Progenitor cell of endocrine pancreas (in vitro differentiated cells): ENCODE data around the gene ASXL1. TPM values are rescaled to one million over a fixed set of nuclear protein-coding genes. Genes with fewer than 3 reads are reported as not detected.

Experiments
- DNase-seq: peaks from one replicate; pipeline ENCODE4 v3.0.0; 2021; ENCODE audit warnings: low spot score; ENCODE audit not compliant: unreplicated experiment
- H3K27ac Mint-ChIP-seq: 2 replicates; pipeline ENCODE4 v1.8.0; 2021; ENCODE audit warnings: mild to moderate bottlenecking, moderate library complexity, mixed read lengths
- H3K27me3 Mint-ChIP-seq: 2 replicates; pipeline ENCODE4 v1.8.0; 2021; ENCODE audit warnings: mixed read lengths
- H3K36me3 Mint-ChIP-seq: 2 replicates; pipeline ENCODE4 v1.8.0; 2022; ENCODE audit warnings: mixed read lengths; ENCODE audit not compliant: insufficient read depth
- H3K4me1 Mint-ChIP-seq: 2 replicates; pipeline ENCODE4 v1.8.0; 2021; ENCODE audit warnings: low read depth, mixed read lengths
- H3K4me3 Mint-ChIP-seq: 2 replicates; pipeline ENCODE4 v1.8.0; 2021; ENCODE audit warnings: low read depth, mild to moderate bottlenecking, moderate library complexity, mixed read lengths
- H3K9me3 Mint-ChIP-seq: 2 replicates; pipeline ENCODE4 v1.8.0; 2021; ENCODE audit warnings: low read depth, mixed read lengths
- total RNA-seq: library from RNA; stranded (reverse); gene quantifications from 2 replicates; pipeline ENCODE4 v1.2.1, GENCODE V29; 2021
- TF ChIP-seq, protein P1 (sequence below): fragments of 200-600 bp; sonication (generic); IDR thresholded peaks from one replicate; pipeline ENCODE4 v1.5.0; 2021; ENCODE audit warnings: antibody characterized with exemption, mild to moderate bottlenecking; ENCODE audit not compliant: unreplicated experiment

Gene ASXL1
- total RNA-seq, 1 donor from 2014 or later: 201 TPM

DNA sequence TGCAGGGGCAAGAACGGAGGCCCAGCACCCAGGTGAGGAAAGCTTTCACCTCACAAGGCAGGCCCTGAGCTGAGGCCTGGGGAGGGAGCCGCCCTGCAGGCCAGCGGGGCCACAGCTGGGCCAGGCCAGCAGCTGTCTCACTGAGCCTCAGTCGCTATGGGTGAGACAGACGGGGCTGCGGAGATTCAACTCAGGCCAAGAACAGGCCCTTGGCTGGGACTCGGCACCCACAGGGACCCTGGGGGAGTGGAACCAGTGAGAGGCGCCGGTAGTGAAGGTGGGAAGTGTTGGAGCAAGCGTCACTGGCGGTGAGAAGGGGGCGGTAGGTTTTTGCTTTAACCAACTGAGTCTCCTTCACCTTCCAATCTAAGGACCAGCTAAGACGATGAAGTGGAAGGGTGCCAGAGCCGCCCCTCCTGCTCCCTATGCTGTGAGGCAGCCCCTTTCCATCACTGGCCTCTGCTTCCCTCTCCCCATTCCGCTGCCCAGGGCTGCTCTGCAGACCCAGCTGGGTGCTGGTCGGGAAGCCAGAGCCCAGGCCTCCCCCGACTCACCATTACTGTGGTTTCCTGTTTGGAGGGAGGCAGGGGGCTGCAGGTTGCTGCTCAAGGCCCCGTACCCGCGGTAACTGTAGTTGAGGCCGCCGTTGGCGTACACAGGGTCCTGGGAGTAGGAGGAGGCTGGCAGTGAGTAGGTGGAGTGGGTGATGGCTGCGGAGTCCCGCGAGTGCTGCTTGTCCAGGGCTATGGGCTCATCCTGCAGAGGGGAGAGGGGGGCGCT is 93.7 kb downstream of the ASXL1 start:
- Mint-ChIP-seq H3K9me3 (no peaks in the 10 kb centered on the region), H3K27me3 (no peaks in the 10 kb centered on the region), H3K27ac (peak overlapping the region; percentile 67), H3K4me3 (no peak overlapping the region), H3K4me1 (peaks cover 9% of the 10 kb centered on the region), H3K36me3 (peaks cover 17% of the 10 kb centered on the region)
- no peak for DNase-seq
- TF ChIP-seq, protein P1, sequence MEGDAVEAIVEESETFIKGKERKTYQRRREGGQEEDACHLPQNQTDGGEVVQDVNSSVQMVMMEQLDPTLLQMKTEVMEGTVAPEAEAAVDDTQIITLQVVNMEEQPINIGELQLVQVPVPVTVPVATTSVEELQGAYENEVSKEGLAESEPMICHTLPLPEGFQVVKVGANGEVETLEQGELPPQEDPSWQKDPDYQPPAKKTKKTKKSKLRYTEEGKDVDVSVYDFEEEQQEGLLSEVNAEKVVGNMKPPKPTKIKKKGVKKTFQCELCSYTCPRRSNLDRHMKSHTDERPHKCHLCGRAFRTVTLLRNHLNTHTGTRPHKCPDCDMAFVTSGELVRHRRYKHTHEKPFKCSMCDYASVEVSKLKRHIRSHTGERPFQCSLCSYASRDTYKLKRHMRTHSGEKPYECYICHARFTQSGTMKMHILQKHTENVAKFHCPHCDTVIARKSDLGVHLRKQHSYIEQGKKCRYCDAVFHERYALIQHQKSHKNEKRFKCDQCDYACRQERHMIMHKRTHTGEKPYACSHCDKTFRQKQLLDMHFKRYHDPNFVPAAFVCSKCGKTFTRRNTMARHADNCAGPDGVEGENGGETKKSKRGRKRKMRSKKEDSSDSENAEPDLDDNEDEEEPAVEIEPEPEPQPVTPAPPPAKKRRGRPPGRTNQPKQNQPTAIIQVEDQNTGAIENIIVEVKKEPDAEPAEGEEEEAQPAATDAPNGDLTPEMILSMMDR: no peak

DNA sequence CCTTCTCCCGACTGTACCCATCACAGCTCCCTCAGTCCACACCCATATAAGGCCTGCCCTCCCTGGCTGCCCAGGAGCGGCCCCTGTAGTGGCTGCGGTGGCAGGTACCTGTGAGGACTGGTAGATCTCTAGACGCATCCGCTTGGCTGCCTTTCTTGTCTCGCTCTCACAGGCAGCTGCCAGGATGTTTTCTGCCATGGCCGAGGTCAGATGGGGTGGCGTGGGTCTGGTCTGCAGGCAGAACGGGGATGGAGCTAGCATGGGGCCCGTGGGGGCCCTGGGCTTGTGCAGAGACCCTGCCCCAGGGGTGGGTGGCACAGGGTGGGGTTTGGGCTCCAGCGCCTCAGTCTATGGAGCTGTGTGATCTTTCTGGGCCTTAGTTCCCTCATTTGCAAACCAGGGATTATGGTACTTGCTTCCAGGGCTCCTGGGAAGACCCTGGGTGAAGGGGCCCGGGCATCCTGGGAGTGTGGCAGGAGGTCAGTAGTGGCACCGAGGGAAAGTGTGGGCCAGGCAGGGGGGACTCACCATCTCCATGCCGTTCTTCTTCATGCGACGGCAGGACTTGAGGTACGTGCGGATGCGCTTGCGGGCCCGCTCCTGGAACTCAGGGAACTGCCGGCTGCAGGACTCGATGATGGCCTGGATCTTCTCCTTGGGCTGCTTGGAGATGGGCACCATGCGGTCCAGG is 94.8 kb downstream of the ASXL1 start:
- Mint-ChIP-seq H3K4me3 (no peak overlapping the region), H3K27ac (peak overlapping the region; percentile 47), H3K27me3 (no peaks in the 10 kb centered on the region), H3K36me3 (peaks cover 15% of the 10 kb centered on the region), H3K9me3 (no peaks in the 10 kb centered on the region), H3K4me1 (peaks cover 13% of the 10 kb centered on the region)
- no peak for DNase-seq
- TF ChIP-seq, protein P1: no peak

DNA sequence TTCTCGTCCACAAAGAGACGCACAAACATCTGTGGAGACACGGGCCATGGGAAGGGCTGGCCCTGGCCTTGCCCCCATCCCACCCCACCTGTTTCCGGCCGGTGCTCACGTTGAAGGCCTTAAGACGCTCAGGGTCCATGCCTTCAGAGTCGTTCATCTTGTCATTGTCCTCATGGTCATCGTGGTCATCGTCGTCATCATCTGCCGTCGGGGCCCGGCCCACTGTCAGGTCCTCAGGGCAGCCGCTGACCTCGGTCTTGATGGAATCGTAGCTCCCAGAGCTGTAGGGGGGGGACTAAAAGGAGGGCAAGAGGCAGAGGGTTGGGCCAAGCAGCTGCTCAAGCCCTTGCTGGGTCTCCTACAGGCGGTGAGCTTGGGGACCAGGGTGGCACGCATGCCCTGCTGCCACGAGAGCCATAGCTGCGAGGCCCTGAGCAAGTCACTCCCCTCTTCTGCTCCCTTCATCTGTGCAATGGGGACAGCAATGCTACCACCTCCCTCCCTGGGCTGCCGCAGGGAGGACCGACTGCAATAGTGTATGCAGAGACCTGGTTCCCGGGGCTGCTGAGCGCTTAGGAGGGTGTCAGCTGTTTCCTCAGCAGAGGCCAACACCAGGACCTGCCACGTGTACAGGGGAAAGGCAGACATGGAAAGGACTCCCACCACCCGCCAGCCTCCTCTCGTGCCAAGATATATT is 95.5 kb downstream of the ASXL1 start:
- Mint-ChIP-seq H3K9me3 (no peaks in the 10 kb centered on the region), H3K27ac (peak overlapping the region; percentile 71), H3K4me3 (no peak overlapping the region), H3K36me3 (peaks cover 15% of the 10 kb centered on the region), H3K4me1 (peaks cover 20% of the 10 kb centered on the region), H3K27me3 (no peaks in the 10 kb centered on the region)
- TF ChIP-seq, protein P1: no peak
- DNase-seq: no peak

DNA sequence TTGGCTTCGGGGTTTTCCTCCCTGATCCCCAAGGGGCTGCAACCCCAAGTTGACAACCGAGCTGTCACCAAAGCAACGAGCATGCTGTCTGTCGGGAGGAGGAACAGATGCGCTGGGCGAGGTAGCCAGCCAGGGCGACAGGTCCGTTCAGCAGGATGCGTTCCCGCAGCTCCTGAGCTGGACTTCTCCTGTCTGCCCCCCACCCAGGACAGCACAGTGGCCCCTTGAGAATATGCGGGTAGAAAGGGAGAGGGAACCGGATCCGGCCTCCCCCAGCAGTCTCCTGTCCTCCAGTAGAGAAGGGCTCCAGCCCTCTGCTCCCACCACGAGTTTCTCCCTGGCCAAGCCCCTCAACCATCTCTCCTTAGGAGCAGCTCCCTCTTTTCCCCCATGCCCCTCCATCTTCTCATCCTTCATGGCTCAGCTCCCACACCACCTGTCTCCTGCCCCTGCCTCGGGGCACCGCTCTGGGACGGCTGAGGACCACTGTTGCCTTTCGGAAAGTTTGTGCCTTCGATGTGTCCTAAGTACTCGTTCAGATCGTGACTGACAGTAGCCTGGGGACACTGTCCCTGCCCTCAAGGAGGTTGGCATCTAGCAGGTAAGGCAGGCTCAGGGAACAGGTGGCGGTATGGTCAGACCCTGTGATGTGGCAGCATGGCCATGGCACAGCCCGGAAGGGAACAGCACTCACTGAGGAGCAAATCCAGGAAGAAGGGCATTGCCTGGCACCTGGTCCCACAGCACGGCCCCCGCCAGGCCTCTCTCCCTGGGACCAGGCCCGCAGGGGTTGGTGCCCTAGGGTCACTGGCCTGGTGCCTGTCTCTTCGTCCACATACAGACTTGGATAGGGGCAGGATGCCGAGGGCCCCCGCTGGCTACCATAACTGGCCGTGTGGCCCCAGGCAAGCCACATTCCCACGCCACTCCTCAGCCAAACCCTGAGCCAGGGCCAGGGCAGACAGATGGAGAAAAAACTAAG is 96.3 kb downstream of the ASXL1 start:
- peaks cover 13% of the 10 kb centered on the region for H3K36me3 Mint-ChIP-seq

More for the DNA sequence above, 96.3 kb downstream of the ASXL1 start:
- H3K27me3 Mint-ChIP-seq: no peaks in the 10 kb centered on the region
- peak overlapping the region; percentile 89 for H3K27ac Mint-ChIP-seq
- DNase-seq: no peak
- no peak overlapping the region for H3K4me3 Mint-ChIP-seq
- H3K9me3 Mint-ChIP-seq: no peaks in the 10 kb centered on the region
- TF ChIP-seq, protein P1: no peak
- peaks cover 19% of the 10 kb centered on the region for H3K4me1 Mint-ChIP-seq
